GM12874 (cell line): Measurements from ENCODE around the gene AXDND1.

Source experiments
- TF ChIP-seq, protein P1 (sequence below): IDR thresholded peaks from 2 replicates; pipeline ENCODE4 v1.5.1; 2011; ENCODE audit warnings: low read depth, mild to moderate bottlenecking, control low read depth, low read length, moderate library complexity; ENCODE audit not compliant: insufficient read depth

Gene AXDND1

DNA sequence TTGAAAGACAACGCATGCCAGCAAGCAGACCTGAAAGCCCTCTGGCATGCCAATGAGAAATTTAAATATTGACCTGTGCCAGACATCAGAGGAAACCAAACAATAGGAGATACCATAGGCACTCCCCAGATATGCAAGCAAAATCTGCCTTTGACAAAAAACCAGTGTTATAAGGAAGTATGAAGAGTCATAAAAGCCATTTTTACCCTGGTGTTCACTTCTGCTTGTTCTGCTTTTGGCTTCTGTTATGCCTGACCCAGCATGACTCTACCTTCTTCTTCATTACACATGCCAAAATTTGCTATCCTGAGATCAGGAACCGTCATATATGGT, 183.6 kb downstream of the AXDND1 start:
- TF ChIP-seq, protein P1, sequence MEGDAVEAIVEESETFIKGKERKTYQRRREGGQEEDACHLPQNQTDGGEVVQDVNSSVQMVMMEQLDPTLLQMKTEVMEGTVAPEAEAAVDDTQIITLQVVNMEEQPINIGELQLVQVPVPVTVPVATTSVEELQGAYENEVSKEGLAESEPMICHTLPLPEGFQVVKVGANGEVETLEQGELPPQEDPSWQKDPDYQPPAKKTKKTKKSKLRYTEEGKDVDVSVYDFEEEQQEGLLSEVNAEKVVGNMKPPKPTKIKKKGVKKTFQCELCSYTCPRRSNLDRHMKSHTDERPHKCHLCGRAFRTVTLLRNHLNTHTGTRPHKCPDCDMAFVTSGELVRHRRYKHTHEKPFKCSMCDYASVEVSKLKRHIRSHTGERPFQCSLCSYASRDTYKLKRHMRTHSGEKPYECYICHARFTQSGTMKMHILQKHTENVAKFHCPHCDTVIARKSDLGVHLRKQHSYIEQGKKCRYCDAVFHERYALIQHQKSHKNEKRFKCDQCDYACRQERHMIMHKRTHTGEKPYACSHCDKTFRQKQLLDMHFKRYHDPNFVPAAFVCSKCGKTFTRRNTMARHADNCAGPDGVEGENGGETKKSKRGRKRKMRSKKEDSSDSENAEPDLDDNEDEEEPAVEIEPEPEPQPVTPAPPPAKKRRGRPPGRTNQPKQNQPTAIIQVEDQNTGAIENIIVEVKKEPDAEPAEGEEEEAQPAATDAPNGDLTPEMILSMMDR = no peak

DNA sequence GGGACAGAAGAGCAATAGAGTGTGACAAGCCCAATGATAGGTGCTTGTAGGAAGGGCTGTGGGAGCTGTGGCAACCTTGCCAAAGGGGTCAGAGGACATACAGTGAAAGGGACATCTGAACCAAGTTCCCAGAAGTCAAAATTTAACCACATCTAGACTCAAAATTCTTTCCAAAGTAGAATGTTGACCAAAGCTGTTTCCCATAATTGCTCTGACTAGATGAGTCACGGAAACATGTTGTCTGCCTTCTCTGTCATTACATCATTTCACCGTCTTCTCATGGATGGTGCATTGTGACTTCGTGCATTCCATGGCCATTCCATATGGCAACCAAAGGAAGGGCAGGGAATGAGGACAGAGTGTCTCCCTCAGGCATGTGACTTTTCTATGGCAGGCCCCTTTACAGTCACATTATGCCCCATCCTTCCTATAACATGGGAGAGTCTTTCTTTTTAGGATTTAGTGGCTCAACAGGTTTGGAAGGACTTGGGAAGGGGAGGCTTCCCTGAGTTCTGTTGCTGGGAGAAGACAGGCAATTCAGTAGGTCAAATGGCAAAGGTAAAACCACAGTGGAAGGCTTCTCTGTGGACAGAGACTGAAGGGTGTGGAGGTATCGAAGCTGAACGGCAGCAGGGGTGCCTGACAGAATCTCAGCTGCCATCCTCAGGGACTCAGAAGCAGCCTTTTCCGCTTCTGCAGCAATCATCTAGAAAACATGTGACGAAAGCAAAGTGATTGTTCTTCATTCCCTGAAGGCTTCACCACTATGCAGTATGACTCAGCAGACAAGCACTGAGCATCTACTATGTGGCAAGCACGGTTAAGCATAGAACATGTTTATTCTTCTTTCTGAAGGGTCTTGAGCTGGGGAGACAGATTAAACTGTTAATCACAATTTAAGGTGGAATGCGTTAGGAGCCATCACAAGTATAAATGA, 185.2 kb downstream of the AXDND1 start:
- TF ChIP-seq, protein P1 = no peak

DNA sequence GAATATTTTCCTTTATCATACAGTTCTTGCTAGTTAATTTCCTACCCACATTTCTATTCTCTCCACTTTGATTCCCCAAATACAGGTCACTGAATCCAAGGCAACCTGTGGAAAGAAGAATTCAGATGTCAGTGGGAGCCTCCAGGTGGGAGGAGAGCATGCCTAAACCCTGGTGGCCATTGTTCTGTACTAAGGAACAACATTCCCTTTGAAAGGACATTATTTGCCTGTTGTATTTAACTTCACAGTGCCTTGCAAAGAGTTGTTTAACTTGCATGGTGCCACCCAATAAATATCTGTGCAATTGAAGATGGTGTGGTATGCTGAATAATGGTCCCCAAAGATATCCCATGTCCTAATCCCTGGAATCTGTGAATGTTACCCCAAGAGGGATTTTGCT, 188.7 kb downstream of the AXDND1 start:
- TF ChIP-seq, protein P1 = no peak

DNA sequence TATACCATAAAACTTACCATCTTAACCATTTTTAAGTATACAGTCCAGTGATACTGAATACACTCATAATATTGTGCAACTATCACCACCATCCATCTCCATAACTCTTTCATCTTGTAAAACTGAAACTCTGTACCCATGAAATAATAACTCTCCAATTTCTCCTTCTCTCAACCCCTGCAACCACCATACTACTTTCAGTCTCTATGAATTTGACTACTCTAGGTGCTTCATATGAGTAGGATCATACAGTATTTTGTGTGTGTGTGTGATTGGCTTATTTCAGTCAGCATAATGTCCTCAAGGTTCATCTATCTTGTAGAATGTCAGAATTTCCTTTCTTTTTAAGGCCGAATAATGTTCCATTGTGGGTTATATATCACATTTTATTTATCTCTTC, 192.3 kb downstream of the AXDND1 start:
- TF ChIP-seq, protein P1 = no peak

DNA sequence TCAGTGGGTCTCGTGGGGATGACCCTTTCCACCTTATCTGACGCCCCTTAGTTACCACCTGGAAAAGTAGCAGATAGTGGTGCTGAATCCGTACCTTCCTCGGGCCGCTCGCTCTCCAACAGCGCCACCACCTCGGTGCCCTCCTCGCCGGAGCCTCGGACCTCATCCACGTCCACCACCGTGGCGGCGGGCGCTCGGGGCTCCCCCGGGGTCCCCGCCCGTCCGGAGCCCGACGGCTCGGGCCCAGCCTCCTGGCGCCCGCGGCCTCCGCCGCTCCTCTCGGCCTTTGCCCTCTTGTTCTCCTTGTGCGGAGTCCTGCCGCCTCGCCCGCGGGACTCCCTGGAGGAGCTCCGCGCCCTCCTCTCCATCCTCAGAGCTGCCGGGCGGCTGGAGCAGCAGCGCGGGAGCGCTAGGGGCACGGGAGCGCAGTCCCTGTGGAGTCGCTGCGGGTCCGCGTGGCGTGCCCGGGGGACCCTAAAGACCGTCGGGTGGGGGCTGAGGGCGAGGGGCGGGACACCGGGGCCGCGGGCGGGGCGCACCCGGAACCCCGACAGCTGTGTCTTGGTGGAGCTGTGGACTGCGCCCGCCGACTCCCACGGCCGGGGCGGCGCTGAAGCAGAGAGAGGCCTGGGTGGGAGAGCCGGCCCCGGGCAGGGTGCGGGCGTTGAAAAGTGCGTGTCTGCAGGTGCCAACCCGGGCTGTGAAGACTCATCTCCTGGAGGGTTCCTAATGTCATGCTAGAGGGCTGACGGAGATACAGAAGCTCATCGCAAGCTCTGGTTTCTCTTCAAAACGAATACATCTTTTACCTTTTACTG, 209.9 kb downstream of the AXDND1 start, which contains the start of gene NPHS2:
TSS of gene NPHS2 (minus strand) at position 452 of the 818 bp plus-strand sequence. CDS start at position 368, 84 bp downstream.
- TF ChIP-seq, protein P1 = no peak

- TF ChIP-seq, protein P1 = no peak
Observed at GRCh38 chr1:179576509-179576908, 210.7 kb downstream of the AXDND1 start.

- TF ChIP-seq, protein P1 = no peak
Observed at GRCh38 chr1:179583771-179584320, 218.1 kb downstream of the AXDND1 start.
